ENCODE data around the gene NAPSA.
"Not testable (repeated sequence)": the region's sequence is repeated elsewhere in the genome, so short reads cannot be mapped to it uniquely, and the experiment has no call there.

Gene NAPSA

GRCh38 chr19:50394017-50394416 lies 28.6 kb upstream of the NAPSA start:
- TF ChIP-seq CTCF (IDR thresholded peaks at IDR 0.05; ENCODE audit: low read depth, low read length) = no peak
- no peak for DNase-seq (ENCODE audit: low read depth in 2 of 2)
- no peak overlapping the region for H3K4me3 ChIP-seq (replicated peaks in 1 of 2; ENCODE audit: low read depth in 2 of 2, low read length in 2 of 2)

- H3K4me3 ChIP-seq (replicated peaks in 1 of 2; ENCODE audit: low read depth in 2 of 2, low read length in 2 of 2) = no peak overlapping the region
- TF ChIP-seq CTCF (IDR thresholded peaks at IDR 0.05; ENCODE audit: low read depth, low read length) = no peak
- no peak for DNase-seq (ENCODE audit: low read depth in 2 of 2)
Observed at GRCh38 chr19:50393589-50393988, 28.1 kb upstream of the NAPSA start.

- no peak for DNase-seq (ENCODE audit: low read depth in 2 of 2)
- no peak overlapping the region for H3K4me3 ChIP-seq (replicated peaks in 1 of 2; ENCODE audit: low read depth in 2 of 2, low read length in 2 of 2)
- TF ChIP-seq CTCF (IDR thresholded peaks at IDR 0.05; ENCODE audit: low read depth, low read length) = no peak
Observed at GRCh38 chr19:50392759-50393158, 27.3 kb upstream of the NAPSA start.

GRCh38 chr19:50390952-50391351 lies 25.5 kb upstream of the NAPSA start:
- H3K4me3 ChIP-seq (replicated peaks in 1 of 2; ENCODE audit: low read depth in 2 of 2, low read length in 2 of 2); DNase-seq (ENCODE audit: low read depth in 2 of 2): not testable (repeated sequence)

GRCh38 chr19:50390295-50390694 lies 24.9 kb upstream of the NAPSA start:
- not testable (repeated sequence) for H3K4me3 ChIP-seq (replicated peaks in 1 of 2; ENCODE audit: low read depth in 2 of 2, low read length in 2 of 2); DNase-seq (ENCODE audit: low read depth in 2 of 2)

GRCh38 chr19:50387868-50388245 lies 22.4 kb upstream of the NAPSA start:
- no peak for DNase-seq (ENCODE audit: low read depth in 2 of 2)
- no peak overlapping the region for H3K4me3 ChIP-seq (replicated peaks in 1 of 2; ENCODE audit: low read depth in 2 of 2, low read length in 2 of 2)
- no peak for TF ChIP-seq CTCF (IDR thresholded peaks at IDR 0.05; ENCODE audit: low read depth, low read length)

GRCh38 chr19:50387176-50387867 lies 21.9 kb upstream of the NAPSA start:
- TF ChIP-seq CTCF (IDR thresholded peaks at IDR 0.05; ENCODE audit: low read depth, low read length) = no peak
- H3K4me3 ChIP-seq (replicated peaks in 1 of 2; ENCODE audit: low read depth in 2 of 2, low read length in 2 of 2) = no peak overlapping the region
- peak; percentile 22 to 77 for DNase-seq (ENCODE audit: low read depth in 2 of 2)

Measured in cardiac fibroblast (primary cell).